Measurements from ENCODE around the gene IMPACT. TPM values are rescaled to one million over a fixed set of nuclear protein-coding genes. Genes with fewer than 3 reads are reported as not detected.

IMPACT gene
- total RNA-seq, 2 experiments from 2014 or later, result 8.4 to 10.6 TPM

- Histone ChIP-seq H3K27ac (ENCODE audit: low read depth in 1 of 2, low read length in 2 of 2) (no peak overlapping the region), H3K27me3 (ENCODE audit: control insufficient read depth in 1 of 2, insufficient read depth in 2 of 2, low read length in 2 of 2) (peaks cover 14 to 15% of the 10 kb centered on the region in 2 experiments), H3K36me3 (ENCODE audit: insufficient read depth, low read length) (no peaks in the 10 kb centered on the region), H3K9me3 (ENCODE audit: control insufficient read depth in 1 of 2, insufficient read depth in 1 of 2, low read length in 2 of 2) (peaks cover 0 to 5% of the 10 kb centered on the region in 2 experiments), H3K4me3 (ENCODE audit: low read length) (no peak overlapping the region), H3K4me1 (ENCODE audit: insufficient read depth, low read length) (no peaks in the 10 kb centered on the region)
- Mint-ChIP-seq H3K4me1 (ENCODE audit: low read depth) (no peaks in the 10 kb centered on the region), H3K4me3 (no peak overlapping the region), H3K27me3 (peaks cover 67% of the 10 kb centered on the region), H3K36me3 (ENCODE audit: low read depth) (no peaks in the 10 kb centered on the region), H3K9me3 (no peaks in the 10 kb centered on the region), H3K27ac (no peak overlapping the region)
- intact Hi-C loops (cut with DNase I, micrococcal nuclease), result no loop called here
- CTCF ChIA-PET, result no interaction called here
- DNase-seq (no peak), ATAC-seq (ENCODE audit: poor library complexity) (no peak)
- POLR2A ChIA-PET, result no interaction called here
- TF ChIP-seq CTCF (IDR thresholded peaks at IDR 0.05), result no peak
Measured at GRCh38 chr18:24408496-24408895, 18.0 kb upstream of the IMPACT start.

GRCh38 chr18:24413148-24413547 is 13.3 kb upstream of the IMPACT start:
- Histone ChIP-seq H3K36me3 (ENCODE audit: insufficient read depth, low read length) (no peaks in the 10 kb centered on the region), H3K4me3 (ENCODE audit: low read length) (no peak overlapping the region), H3K4me1 (ENCODE audit: insufficient read depth, low read length) (no peaks in the 10 kb centered on the region), H3K27ac (ENCODE audit: low read depth in 1 of 2, low read length in 2 of 2) (no peak overlapping the region), H3K27me3 (ENCODE audit: control insufficient read depth in 1 of 2, insufficient read depth in 2 of 2, low read length in 2 of 2) (peaks cover 2 to 13% of the 10 kb centered on the region in 2 experiments), H3K9me3 (ENCODE audit: control insufficient read depth in 1 of 2, insufficient read depth in 1 of 2, low read length in 2 of 2) (no peaks in the 10 kb centered on the region)
- Mint-ChIP-seq H3K4me3 (no peak overlapping the region), H3K4me1 (ENCODE audit: low read depth) (no peaks in the 10 kb centered on the region), H3K9me3 (no peaks in the 10 kb centered on the region), H3K27ac (no peak overlapping the region), H3K27me3 (peaks cover 42% of the 10 kb centered on the region), H3K36me3 (ENCODE audit: low read depth) (no peaks in the 10 kb centered on the region)
- ChIA-PET POLR2A (interaction anchor here (1.3 kb wide), 1 partner anchor 14 kb away, joined by 4 read pairs; the partner anchor contains the start of gene IMPACT), CTCF (no interaction called here)
- DNase-seq (no peak), ATAC-seq (ENCODE audit: poor library complexity) (no peak)
- intact Hi-C loops (cut with DNase I, micrococcal nuclease), result no loop called here
- TF ChIP-seq CTCF (IDR thresholded peaks at IDR 0.05), result no peak

- CTCF ChIA-PET, result no interaction called here
- H3K36me3 Mint-ChIP-seq (ENCODE audit: low read depth), result no peaks in the 10 kb centered on the region
Measured at GRCh38 chr18:24414349-24415003, 12.0 kb upstream of the IMPACT start.

More at GRCh38 chr18:24414349-24415003, 12.0 kb upstream of the IMPACT start:
- Mint-ChIP-seq H3K9me3 (no peaks in the 10 kb centered on the region), H3K4me3 (no peak overlapping the region), H3K27ac (no peak overlapping the region), H3K4me1 (ENCODE audit: low read depth) (no peaks in the 10 kb centered on the region), H3K27me3 (peaks cover 41% of the 10 kb centered on the region)
- no peak for TF ChIP-seq CTCF (IDR thresholded peaks at IDR 0.05)
- Histone ChIP-seq H3K36me3 (ENCODE audit: insufficient read depth, low read length) (no peaks in the 10 kb centered on the region), H3K4me3 (ENCODE audit: low read length) (no peak overlapping the region), H3K27ac (ENCODE audit: low read depth in 1 of 2, low read length in 2 of 2) (no peak overlapping the region), H3K4me1 (ENCODE audit: insufficient read depth, low read length) (no peaks in the 10 kb centered on the region), H3K27me3 (ENCODE audit: control insufficient read depth in 1 of 2, insufficient read depth in 2 of 2, low read length in 2 of 2) (peaks cover 5 to 8% of the 10 kb centered on the region in 2 experiments), H3K9me3 (ENCODE audit: control insufficient read depth in 1 of 2, insufficient read depth in 1 of 2, low read length in 2 of 2) (no peaks in the 10 kb centered on the region)
- DNase-seq (no peak), ATAC-seq (ENCODE audit: poor library complexity) (no peak)
- intact Hi-C loops (cut with DNase I, micrococcal nuclease), result no loop called here
- POLR2A ChIA-PET, result interaction anchor here (1.0 to 1.3 kb wide), 2 partner anchors 12 to 17 kb away, joined by 3 to 4 read pairs; partner anchors contain the start of genes IMPACT and OSBPL1A
